ENCODE results near the gene RAD23A. TPM values are rescaled to one million over a fixed set of nuclear protein-coding genes. Genes with fewer than 3 reads are reported as not detected.

RAD23A gene
- total RNA-seq, 1 donor from 2014 or later: 37.7 TPM

- no peak overlapping the region for H3K4me3 Mint-ChIP-seq
- Histone ChIP-seq H3K9ac (no peak overlapping the region), H3F3A (ENCODE audit: low read depth) (peaks cover 57% of the 10 kb centered on the region), H3K9me3 (ENCODE audit: low read depth) (no peaks in the 10 kb centered on the region), H3K27ac (no peak overlapping the region), H2AFZ (replicated peaks) (no peak overlapping the region), H3K4me3 (no peak overlapping the region), H3K27me3 (no peaks in the 10 kb centered on the region), H3K79me2 (ENCODE audit: low read depth) (peaks cover 39% of the 10 kb centered on the region), H3K36me3 (no peaks in the 10 kb centered on the region), H4K20me1 (ENCODE audit: low read depth) (peaks cover 17% of the 10 kb centered on the region), H3K4me2 (no peak overlapping the region), H3K4me1 (no peaks in the 10 kb centered on the region)
- no peak for TF ChIP-seq CTCF (IDR thresholded peaks at IDR 0.05)
- TF ChIP-seq EZH2phosphoT487 (IDR thresholded peaks at IDR 0.05): no peak
- no peak for TF ChIP-seq EZH2 (IDR thresholded peaks at IDR 0.05)
- H3K27ac Mint-ChIP-seq: no peak overlapping the region
- H3K4me1 Mint-ChIP-seq: peaks cover 16% of the 10 kb centered on the region
- no peak for DNase-seq (ENCODE audit: low spot score)
- no peaks in the 10 kb centered on the region for H3K9me3 Mint-ChIP-seq
- peaks cover 23% of the 10 kb centered on the region for H3K36me3 Mint-ChIP-seq
- peaks cover 4% of the 10 kb centered on the region for H3K27me3 Mint-ChIP-seq (ENCODE audit: insufficient read depth, low read depth)
Measured at GRCh38 chr19:12952488-12953137, 7.0 kb downstream of the RAD23A start.

DNA sequence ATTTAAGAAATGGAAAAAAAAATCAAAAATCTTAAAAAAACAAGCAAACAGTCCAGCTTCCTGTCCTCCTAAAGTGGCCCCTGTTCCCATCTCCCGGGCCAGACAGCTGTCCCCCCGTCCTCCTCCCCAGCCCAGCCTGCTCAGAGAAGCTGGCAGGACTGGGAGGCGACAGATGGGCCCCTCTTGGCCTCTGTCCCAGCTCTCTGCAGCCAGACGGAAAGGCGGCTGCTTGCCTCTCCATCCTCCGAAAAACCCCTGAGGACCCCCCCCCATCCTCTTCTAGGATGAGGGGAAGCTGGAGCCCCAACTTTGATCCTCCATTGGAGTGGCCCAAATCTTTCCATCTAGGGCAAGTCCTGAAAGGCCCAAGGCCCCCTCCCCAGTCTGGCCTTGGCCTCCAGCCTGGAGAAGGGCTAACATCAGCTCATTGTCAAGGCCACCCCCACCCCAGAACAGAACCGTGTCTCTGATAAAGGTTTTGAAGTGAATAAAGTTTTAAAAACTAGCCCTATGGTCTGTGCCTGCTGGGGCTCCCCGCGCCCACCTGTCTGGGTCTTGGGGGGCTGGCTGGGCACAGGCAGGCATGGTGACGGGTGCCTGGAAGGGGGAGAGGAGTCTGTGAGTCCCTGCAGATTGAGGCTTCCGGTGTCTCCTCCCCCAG lies 7.6 kb downstream of the RAD23A start:
- Mint-ChIP-seq H3K4me1 (peaks cover 16% of the 10 kb centered on the region), H3K27ac (no peak overlapping the region), H3K9me3 (no peaks in the 10 kb centered on the region), H3K36me3 (peaks cover 18% of the 10 kb centered on the region), H3K27me3 (ENCODE audit: insufficient read depth, low read depth) (peaks cover 4% of the 10 kb centered on the region), H3K4me3 (no peak overlapping the region)
- H3K4me2 ChIP-seq: no peak overlapping the region
- TF ChIP-seq EZH2 (IDR thresholded peaks at IDR 0.05): no peak
- H3K27ac ChIP-seq: no peak overlapping the region
- DNase-seq (ENCODE audit: low spot score): no peak
- H3K36me3 ChIP-seq: no peaks in the 10 kb centered on the region
- no peaks in the 10 kb centered on the region for H3K9me3 ChIP-seq (ENCODE audit: low read depth)
- H3K79me2 ChIP-seq (ENCODE audit: low read depth): peaks cover 36% of the 10 kb centered on the region
- peaks cover 57% of the 10 kb centered on the region for H3F3A ChIP-seq (ENCODE audit: low read depth)
- H2AFZ ChIP-seq (replicated peaks): no peak overlapping the region
- H3K4me1 ChIP-seq: no peaks in the 10 kb centered on the region
- H4K20me1 ChIP-seq (ENCODE audit: low read depth): peaks cover 15% of the 10 kb centered on the region
- H3K9ac ChIP-seq: no peak overlapping the region
- H3K27me3 ChIP-seq: no peaks in the 10 kb centered on the region
- no peak overlapping the region for H3K4me3 ChIP-seq

DNA sequence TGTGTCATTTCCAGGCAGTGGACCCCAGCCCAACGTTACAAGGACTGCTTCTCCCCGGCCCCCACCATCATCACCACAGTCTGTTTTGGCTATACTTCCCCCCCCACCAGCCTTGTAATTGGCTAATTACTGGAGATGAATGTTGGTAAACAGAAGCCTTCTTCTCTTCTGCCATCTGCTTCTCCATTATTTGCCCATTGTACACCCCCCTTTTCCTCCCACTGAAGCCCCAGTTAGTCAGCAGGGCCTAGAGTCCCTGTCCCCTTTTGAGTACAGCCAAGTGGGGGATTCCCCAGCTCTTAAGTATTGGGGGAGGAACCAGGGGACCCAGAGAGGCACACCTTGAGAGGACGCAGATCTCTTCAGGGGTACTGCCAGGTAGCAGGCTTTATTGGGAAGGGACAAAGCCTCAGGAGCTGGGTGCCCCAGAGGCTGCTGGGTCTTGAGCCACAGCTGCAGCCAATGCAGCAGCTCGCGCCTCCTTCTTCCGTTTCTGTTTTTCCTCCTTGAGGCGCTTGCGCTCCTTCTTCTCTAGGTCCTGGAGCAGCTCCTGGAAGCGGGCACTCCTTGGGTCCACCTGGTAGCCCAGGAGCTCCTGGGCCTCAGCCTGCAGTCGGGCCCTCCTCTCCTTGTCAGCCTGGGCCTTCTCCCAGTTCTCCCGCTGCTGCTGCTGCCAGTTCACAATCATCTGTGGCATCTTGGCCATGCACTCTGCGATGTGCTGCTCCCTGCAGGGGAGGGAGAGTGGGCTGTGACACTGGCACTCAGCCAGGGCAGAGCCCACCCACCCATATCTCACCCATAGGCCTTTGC lies 8.3 kb downstream of the RAD23A start:
- Mint-ChIP-seq H3K36me3 (peaks cover 14% of the 10 kb centered on the region), H3K27ac (no peak overlapping the region), H3K9me3 (no peaks in the 10 kb centered on the region), H3K4me1 (peaks cover 16% of the 10 kb centered on the region), H3K27me3 (ENCODE audit: insufficient read depth, low read depth) (peaks cover 8% of the 10 kb centered on the region), H3K4me3 (no peak overlapping the region)
- Histone ChIP-seq H3F3A (ENCODE audit: low read depth) (peaks cover 59% of the 10 kb centered on the region), H3K36me3 (no peaks in the 10 kb centered on the region), H3K27me3 (no peaks in the 10 kb centered on the region), H3K79me2 (ENCODE audit: low read depth) (peaks cover 34% of the 10 kb centered on the region), H4K20me1 (ENCODE audit: low read depth) (peaks cover 15% of the 10 kb centered on the region), H2AFZ (replicated peaks) (no peak overlapping the region), H3K27ac (no peak overlapping the region), H3K4me2 (no peak overlapping the region), H3K9me3 (ENCODE audit: low read depth) (no peaks in the 10 kb centered on the region), H3K4me1 (no peaks in the 10 kb centered on the region), H3K4me3 (no peak overlapping the region), H3K9ac (no peak overlapping the region)
- TF ChIP-seq EZH2 (IDR thresholded peaks at IDR 0.05): no peak
- TF ChIP-seq EZH2phosphoT487 (IDR thresholded peaks at IDR 0.05): no peak
- TF ChIP-seq CTCF (IDR thresholded peaks at IDR 0.05): no peak
- DNase-seq (ENCODE audit: low spot score): no peak

Data from neural progenitor cell (in vitro differentiated cells).